ENCODE measurements around the gene HINT1. TPM values are rescaled to one million over a fixed set of nuclear protein-coding genes. Genes with fewer than 3 reads are reported as not detected.

Gene HINT1
- polyA plus RNA-seq, 4 donors = 458 to 495 (median 478) TPM

DNA sequence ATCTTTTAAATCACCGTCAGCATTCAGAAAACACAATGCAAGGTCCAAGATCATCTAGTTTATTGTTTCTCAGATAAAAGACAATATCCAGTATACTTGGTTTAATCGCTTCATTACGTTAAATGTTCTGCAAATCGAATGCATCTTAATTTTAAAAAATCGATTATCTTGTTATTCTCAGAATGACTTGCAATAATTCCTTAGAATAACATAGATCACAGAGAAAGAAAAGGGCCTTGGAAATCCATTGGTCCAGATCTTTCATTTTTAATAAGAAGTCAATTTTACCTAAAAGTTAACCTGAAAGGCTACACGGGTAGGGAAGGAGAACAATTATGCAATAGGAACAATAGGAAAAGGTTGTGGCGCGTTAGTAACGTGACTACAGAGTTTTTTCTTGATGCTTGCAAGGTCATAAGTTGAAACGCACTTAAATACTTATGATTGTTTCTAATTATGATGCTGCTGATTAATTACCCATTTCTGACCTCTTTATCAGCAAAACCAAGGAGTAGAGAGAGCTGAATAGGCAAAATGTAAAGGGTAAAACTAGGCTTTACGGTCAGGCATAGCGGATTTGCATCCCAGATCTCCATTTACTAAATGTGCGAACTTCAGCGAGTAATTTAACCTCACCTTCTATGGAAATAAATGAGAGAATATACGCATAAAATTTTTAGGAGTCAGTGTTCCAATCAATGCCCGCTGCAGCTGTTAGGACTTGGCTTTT is 4.9 kb upstream of the HINT1 start:
- FAIRE-seq (no peak), DNase-seq (peak; percentile 15 to 24)
- 18 to 31% (median 24%) methylated on average over 16 of the region's 16 CpGs for whole genome bisulfite sequencing, 3 donors
- Histone ChIP-seq H3K27me3 (ENCODE audit: control insufficient read depth in 3 of 3, insufficient read depth in 3 of 3, low read length in 3 of 3) (no peaks in the 10 kb centered on the region), H3K27ac (ENCODE audit: low read depth in 1 of 3, low read length in 2 of 3) (peak overlapping the region; percentile 60 to 71 (median 63)), H3K4me3 (ENCODE audit: low read depth in 1 of 3, low read length in 3 of 3) (peak overlapping the region; percentile 31 to 69 (median 63)), H3K4me1 (ENCODE audit: control insufficient read depth in 3 of 3, insufficient read depth in 2 of 3, low read depth in 1 of 3, low read length in 2 of 3) (peaks cover 0 to 14% (median 0%) of the 10 kb centered on the region in 3 donors), H3K9me3 (ENCODE audit: control insufficient read depth in 2 of 2, insufficient read depth in 1 of 2, low read depth in 1 of 2, low read length in 1 of 2) (no peaks in the 10 kb centered on the region), H3K36me3 (ENCODE audit: control insufficient read depth in 3 of 3, insufficient read depth in 2 of 3, low read depth in 1 of 3, low read length in 3 of 3) (peaks cover 0 to 3% (median 0%) of the 10 kb centered on the region in 3 donors)

DNA sequence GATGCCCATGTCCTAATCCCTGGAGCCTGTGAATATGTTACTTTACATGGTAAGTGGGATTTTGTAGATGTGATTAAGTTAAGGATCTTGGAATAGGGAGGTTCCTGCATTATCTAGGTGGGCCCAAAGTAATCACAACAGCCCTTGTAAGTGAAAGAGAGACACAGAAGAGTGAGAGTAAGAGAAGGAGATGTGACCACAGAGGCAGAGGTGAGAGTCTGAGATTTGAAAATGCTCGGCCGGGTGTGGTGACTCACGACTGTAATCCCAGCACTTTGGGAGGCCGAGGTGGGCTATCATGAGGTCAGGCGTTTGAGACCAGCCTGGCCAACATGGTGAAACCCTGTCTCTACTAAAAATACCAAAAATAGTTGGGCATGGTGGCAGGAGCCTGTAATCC is 2.6 kb upstream of the HINT1 start:
- WGBS, 3 donors = 91 to 97% (median 92%) methylated on average over 5 of the region's 5 CpGs
- DNase-seq (no peak), FAIRE-seq (no peak)

DNA sequence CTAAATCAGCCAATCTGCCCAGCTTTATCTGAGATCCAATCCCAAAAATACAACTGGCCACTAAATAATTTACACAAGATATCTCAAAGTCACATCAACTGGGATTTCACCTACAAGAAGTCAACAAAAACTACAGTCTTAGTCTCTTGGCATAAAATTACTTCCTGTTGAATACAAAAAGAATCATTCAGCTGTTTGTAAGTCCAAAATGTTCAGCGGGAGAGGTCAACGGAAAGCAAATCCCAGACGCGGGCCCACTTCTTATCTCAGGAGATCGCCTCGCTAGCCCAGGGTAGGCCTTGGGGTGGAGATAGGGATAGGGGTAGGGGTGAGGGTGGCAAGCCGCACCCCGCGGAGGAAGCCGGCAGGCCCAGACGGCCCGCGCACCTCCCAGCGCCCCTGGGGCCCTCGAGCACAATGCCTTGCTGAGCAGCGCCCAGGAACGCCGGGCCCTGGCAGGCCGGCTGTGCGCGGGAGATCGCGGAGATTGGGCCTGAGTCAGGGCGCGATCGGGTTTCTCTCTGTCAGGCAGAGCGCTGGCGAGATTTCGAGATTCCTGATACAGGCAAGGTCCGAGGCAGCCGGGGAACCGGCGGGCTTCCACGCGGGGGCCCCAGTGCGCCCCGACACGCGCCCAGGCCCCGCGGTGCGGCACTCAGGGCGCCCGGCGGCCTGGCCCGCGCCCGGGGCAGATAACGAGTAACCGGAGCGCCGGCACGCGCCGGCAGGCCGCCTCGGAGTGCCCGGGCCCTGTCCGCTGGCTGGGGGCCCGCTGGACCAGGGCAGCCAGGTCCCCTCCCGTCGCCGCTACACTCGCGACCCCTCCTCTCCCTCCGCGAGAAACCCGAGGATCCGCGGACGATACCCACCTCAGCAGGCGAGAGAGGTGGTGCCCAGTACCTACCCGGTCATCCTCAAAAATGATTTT is 601 bp downstream of the HINT1 start:
- Histone ChIP-seq H3K27ac (ENCODE audit: low read depth in 1 of 3, low read length in 2 of 3) (peak overlapping the region; percentile 84 to 97 (median 95)), H3K9me3 (ENCODE audit: control insufficient read depth in 2 of 2, insufficient read depth in 1 of 2, low read depth in 1 of 2, low read length in 1 of 2) (no peaks in the 10 kb centered on the region), H3K27me3 (ENCODE audit: control insufficient read depth in 3 of 3, insufficient read depth in 3 of 3, low read length in 3 of 3) (no peaks in the 10 kb centered on the region), H3K4me3 (ENCODE audit: low read depth in 1 of 3, low read length in 3 of 3) (peak overlapping the region; percentile 75 to 86 (median 83)), H3K36me3 (ENCODE audit: control insufficient read depth in 3 of 3, insufficient read depth in 2 of 3, low read depth in 1 of 3, low read length in 3 of 3) (peaks cover 0 to 16% (median 5%) of the 10 kb centered on the region in 3 donors), H3K4me1 (ENCODE audit: control insufficient read depth in 3 of 3, insufficient read depth in 2 of 3, low read depth in 1 of 3, low read length in 2 of 3) (peaks cover 0 to 8% (median 6%) of the 10 kb centered on the region in 3 donors)
- DNase-seq (peak; percentile 74 to 88), FAIRE-seq (no peak)
- WGBS, 3 donors = 0 to 1% (median 0%) methylated on average over 50 to 73 of the region's 73 CpGs

More for the DNA sequence above, 2.6 kb upstream of the HINT1 start:
- no peaks in the 10 kb centered on the region for H3K9me3 ChIP-seq (ENCODE audit: control insufficient read depth in 2 of 2, insufficient read depth in 1 of 2, low read depth in 1 of 2, low read length in 1 of 2)
- no peak overlapping the region for H3K27ac ChIP-seq (ENCODE audit: low read depth in 1 of 3, low read length in 2 of 3)
- H3K4me3 ChIP-seq (ENCODE audit: low read depth in 1 of 3, low read length in 3 of 3) = no peak overlapping the region
- no peaks in the 10 kb centered on the region for H3K36me3 ChIP-seq (ENCODE audit: control insufficient read depth in 3 of 3, insufficient read depth in 2 of 3, low read depth in 1 of 3, low read length in 3 of 3)
- peaks cover 0 to 14% (median 6%) of the 10 kb centered on the region in 3 donors for H3K4me1 ChIP-seq (ENCODE audit: control insufficient read depth in 3 of 3, insufficient read depth in 2 of 3, low read depth in 1 of 3, low read length in 2 of 3)
- no peaks in the 10 kb centered on the region for H3K27me3 ChIP-seq (ENCODE audit: control insufficient read depth in 3 of 3, insufficient read depth in 3 of 3, low read length in 3 of 3)

DNA sequence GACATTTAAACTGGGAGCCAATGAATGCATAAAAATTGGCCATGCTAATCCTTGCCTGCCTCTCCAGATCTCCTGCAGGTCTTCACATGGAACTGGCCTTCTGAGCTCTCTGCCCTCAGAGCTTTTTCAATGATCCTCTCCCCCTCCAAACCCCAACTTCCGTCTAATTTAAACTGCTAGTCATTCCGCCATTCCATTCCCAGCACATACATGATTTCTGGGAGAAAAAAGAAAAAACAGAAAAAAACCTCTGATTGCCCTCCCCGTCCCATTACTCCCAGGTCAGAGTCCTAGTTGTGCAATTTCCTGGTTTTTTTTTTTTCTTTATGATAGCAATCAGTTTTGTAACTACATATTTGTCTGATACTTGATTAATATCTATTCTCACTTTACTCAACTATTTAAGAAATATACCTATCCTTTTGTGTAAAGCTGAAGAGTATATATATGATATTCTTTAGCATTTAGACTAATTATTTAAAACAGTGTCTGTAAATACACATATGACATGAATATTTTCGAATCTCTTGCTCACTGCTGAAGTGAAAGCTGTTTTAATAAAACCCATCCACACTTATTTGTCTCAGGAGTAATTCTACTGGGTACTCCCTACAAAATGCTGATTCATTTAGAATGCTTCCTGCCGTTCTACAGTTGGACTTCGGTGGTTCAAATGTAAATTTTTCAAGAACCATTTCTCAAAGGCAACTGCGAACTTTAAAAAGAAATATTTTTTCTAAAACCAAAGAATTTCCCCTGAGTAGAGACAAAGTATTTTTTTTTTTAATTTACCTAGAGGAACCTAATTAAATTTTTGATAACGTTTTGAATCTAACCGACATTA is 1.6 kb downstream of the HINT1 start:
- no peak for FAIRE-seq
- Histone ChIP-seq H3K4me1 (ENCODE audit: control insufficient read depth in 3 of 3, insufficient read depth in 2 of 3, low read depth in 1 of 3, low read length in 2 of 3) (peaks cover 0 to 6% (median 4%) of the 10 kb centered on the region in 3 donors), H3K27me3 (ENCODE audit: control insufficient read depth in 3 of 3, insufficient read depth in 3 of 3, low read length in 3 of 3) (no peaks in the 10 kb centered on the region), H3K36me3 (ENCODE audit: control insufficient read depth in 3 of 3, insufficient read depth in 2 of 3, low read depth in 1 of 3, low read length in 3 of 3) (peaks cover 0 to 16% (median 8%) of the 10 kb centered on the region in 3 donors), H3K27ac (ENCODE audit: low read depth in 1 of 3, low read length in 2 of 3) (peak overlapping the region in 2 of 3 donors; percentile 36 to 84), H3K9me3 (ENCODE audit: control insufficient read depth in 2 of 2, insufficient read depth in 1 of 2, low read depth in 1 of 2, low read length in 1 of 2) (no peaks in the 10 kb centered on the region), H3K4me3 (ENCODE audit: low read depth in 1 of 3, low read length in 3 of 3) (peak overlapping the region; percentile 7 to 75 (median 43))
- WGBS, 3 donors = 8 to 18% (median 10%) methylated on average over 9 of the region's 9 CpGs
- DNase-seq = peak; percentile 51 to 82

DNA sequence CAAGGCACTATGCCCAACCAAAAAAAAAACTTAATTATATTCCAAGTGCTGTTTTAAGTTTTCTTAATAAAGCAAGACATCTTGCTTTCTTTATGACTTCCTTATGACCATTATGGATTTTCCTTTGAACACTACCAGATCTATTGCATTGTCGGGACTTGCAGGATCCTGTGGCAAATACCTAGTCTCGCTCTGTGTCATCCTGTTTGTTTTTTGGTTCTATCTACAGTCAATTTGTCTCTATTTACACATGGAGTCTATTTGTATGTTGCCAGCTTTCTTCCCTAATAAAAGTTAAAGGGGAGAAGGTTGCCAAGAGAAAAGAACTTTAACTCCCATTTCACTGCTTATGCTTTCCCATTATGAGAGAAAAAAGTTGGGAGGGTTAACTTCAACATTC is 4.9 kb downstream of the HINT1 start:
- Histone ChIP-seq H3K36me3 (ENCODE audit: control insufficient read depth in 3 of 3, insufficient read depth in 2 of 3, low read depth in 1 of 3, low read length in 3 of 3) (peaks cover 0 to 23% (median 8%) of the 10 kb centered on the region in 3 donors), H3K4me3 (ENCODE audit: low read depth in 1 of 3, low read length in 3 of 3) (no peak overlapping the region), H3K4me1 (ENCODE audit: control insufficient read depth in 3 of 3, insufficient read depth in 2 of 3, low read depth in 1 of 3, low read length in 2 of 3) (peaks cover 0 to 6% (median 0%) of the 10 kb centered on the region in 3 donors), H3K27ac (ENCODE audit: low read depth in 1 of 3, low read length in 2 of 3) (no peak overlapping the region), H3K27me3 (ENCODE audit: control insufficient read depth in 3 of 3, insufficient read depth in 3 of 3, low read length in 3 of 3) (no peaks in the 10 kb centered on the region), H3K9me3 (ENCODE audit: control insufficient read depth in 2 of 2, insufficient read depth in 1 of 2, low read depth in 1 of 2, low read length in 1 of 2) (no peaks in the 10 kb centered on the region)
- FAIRE-seq (no peak), DNase-seq (no peak)
- 88 to 92% (median 90%) methylated on average over 2 of the region's 2 CpGs for WGBS, 3 donors

DNA sequence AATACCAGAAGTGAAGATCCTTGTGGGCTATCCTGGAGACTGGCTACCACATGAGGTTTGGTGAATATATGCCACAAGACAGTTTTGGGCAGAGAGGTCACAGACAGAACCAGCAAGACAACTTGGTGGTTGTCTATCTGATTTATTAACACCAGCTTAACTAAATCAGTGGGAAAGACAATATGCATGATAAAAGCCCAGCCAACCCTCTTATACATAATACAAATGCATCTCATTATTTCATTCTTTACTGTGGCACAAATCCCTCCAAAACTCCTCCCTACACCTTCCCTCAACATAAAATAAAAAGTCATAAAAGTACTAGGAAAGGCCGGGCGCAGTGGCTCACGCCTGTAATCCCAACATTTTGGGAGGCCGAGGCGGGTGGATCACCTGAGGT is 8.1 kb downstream of the HINT1 start:
- no peak overlapping the region for H3K27ac ChIP-seq (ENCODE audit: low read depth in 1 of 3, low read length in 2 of 3)
- FAIRE-seq (no peak), DNase-seq (no peak)
- H3K9me3 ChIP-seq (ENCODE audit: control insufficient read depth in 2 of 2, insufficient read depth in 1 of 2, low read depth in 1 of 2, low read length in 1 of 2) = no peaks in the 10 kb centered on the region
- H3K4me3 ChIP-seq (ENCODE audit: low read depth in 1 of 3, low read length in 3 of 3) = no peak overlapping the region
- H3K36me3 ChIP-seq (ENCODE audit: control insufficient read depth in 3 of 3, insufficient read depth in 2 of 3, low read depth in 1 of 3, low read length in 3 of 3) = peaks cover 0 to 20% (median 8%) of the 10 kb centered on the region in 3 donors
- no peaks in the 10 kb centered on the region for H3K4me1 ChIP-seq (ENCODE audit: control insufficient read depth in 3 of 3, insufficient read depth in 2 of 3, low read depth in 1 of 3, low read length in 2 of 3)
- WGBS, 3 donors = 96 to 98% (median 98%) methylated on average over 5 of the region's 5 CpGs
- H3K27me3 ChIP-seq (ENCODE audit: control insufficient read depth in 3 of 3, insufficient read depth in 3 of 3, low read length in 3 of 3) = no peaks in the 10 kb centered on the region

DNA sequence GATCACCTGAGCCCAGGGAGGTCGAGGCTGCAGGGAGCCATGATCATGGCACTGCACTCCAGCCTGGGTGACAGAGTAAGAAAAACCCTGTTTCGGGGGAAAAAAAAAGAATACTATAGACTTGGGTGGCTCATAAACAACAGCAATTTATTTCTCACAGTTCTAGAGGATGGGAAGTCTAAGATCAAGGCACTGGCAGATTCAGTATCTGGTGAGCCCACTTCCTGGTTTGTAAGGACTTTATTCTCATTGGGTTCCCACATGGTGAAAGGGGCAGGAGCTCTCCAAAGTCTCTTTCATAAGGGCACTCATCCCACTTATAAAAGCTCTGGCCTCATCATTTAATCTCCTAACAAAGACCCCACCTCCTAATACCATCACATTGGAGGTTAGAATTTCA is 8.7 kb downstream of the HINT1 start:
- peaks cover 0 to 15% (median 5%) of the 10 kb centered on the region in 3 donors for H3K36me3 ChIP-seq (ENCODE audit: control insufficient read depth in 3 of 3, insufficient read depth in 2 of 3, low read depth in 1 of 3, low read length in 3 of 3)
- H3K9me3 ChIP-seq (ENCODE audit: control insufficient read depth in 2 of 2, insufficient read depth in 1 of 2, low read depth in 1 of 2, low read length in 1 of 2) = no peaks in the 10 kb centered on the region
- H3K4me3 ChIP-seq (ENCODE audit: low read depth in 1 of 3, low read length in 3 of 3) = no peak overlapping the region
- no peaks in the 10 kb centered on the region for H3K4me1 ChIP-seq (ENCODE audit: control insufficient read depth in 3 of 3, insufficient read depth in 2 of 3, low read depth in 1 of 3, low read length in 2 of 3)
- H3K27ac ChIP-seq (ENCODE audit: low read depth in 1 of 3, low read length in 2 of 3) = no peak overlapping the region
- no peaks in the 10 kb centered on the region for H3K27me3 ChIP-seq (ENCODE audit: control insufficient read depth in 3 of 3, insufficient read depth in 3 of 3, low read length in 3 of 3)
- FAIRE-seq (no peak), DNase-seq (no peak)
- 93 to 97% (median 94%) methylated on average over 2 of the region's 2 CpGs for WGBS, 3 donors

DNA sequence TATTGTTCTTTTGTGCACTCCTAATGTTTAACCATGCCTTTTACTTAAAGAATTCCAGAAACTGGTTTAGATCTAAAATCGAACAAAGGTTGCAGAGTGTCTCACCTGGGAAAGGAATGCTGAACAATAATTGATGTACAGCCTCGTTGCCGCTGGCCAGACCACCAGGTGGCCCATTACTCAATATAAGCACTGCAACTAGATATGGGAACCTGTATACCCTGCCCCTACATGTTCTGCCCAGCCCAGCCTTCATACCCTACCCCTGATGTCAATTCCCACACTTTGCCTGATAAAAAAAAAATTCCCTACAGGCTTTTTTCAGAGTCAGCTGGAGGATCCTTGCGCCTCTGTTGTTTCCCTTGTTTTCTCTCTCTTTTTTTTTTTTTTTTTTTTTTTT is 13.8 kb downstream of the HINT1 start:
- Histone ChIP-seq H3K4me1 (ENCODE audit: control insufficient read depth in 3 of 3, insufficient read depth in 2 of 3, low read depth in 1 of 3, low read length in 2 of 3) (no peaks in the 10 kb centered on the region), H3K36me3 (ENCODE audit: control insufficient read depth in 3 of 3, insufficient read depth in 2 of 3, low read depth in 1 of 3, low read length in 3 of 3) (no peaks in the 10 kb centered on the region), H3K27me3 (ENCODE audit: control insufficient read depth in 3 of 3, insufficient read depth in 3 of 3, low read length in 3 of 3) (no peaks in the 10 kb centered on the region), H3K4me3 (ENCODE audit: low read depth in 1 of 3, low read length in 3 of 3) (no peak overlapping the region), H3K9me3 (ENCODE audit: control insufficient read depth in 2 of 2, insufficient read depth in 1 of 2, low read depth in 1 of 2, low read length in 1 of 2) (no peaks in the 10 kb centered on the region), H3K27ac (ENCODE audit: low read depth in 1 of 3, low read length in 2 of 3) (no peak overlapping the region)
- DNase-seq = no peak
- FAIRE-seq = no peak
- WGBS, 3 donors = 87 to 90% (median 88%) methylated on average over 4 of the region's 4 CpGs

All from small intestine (tissue), 7 donors.